ENCODE results near the gene GLDN. TPM values are rescaled to one million over a fixed set of nuclear protein-coding genes. Genes with fewer than 3 reads are reported as not detected.

Gene GLDN
- total and polyA plus RNA-seq, 2 donors from 2014 or later, result 0.71 to 4.0 TPM

DNA sequence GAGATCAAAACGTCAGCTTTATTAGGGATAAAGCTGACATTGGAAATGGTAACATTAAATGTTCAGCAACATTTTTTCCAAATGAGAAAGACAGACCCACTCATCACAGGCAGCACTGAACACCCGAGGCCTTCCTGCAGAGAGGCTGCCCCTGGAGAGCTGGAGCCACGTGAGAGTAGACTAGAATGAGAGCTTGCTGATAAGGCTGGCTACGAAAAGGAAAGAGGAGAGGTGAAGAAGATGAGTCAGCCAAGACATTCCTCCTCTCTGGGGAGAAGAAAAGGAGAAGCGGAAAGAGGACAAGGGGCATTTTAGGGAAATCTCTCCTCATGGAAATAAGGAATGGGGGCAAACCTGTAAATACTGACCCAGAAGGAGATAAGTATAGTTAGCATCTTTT lies 10.3 kb upstream of the GLDN start:
- H3K4me3 ChIP-seq (ENCODE audit: low read length in 3 of 3), result no peak overlapping the region
- H3K27ac ChIP-seq (ENCODE audit: low read depth in 2 of 2, low read length in 2 of 2), result no peak overlapping the region
- no peaks in the 10 kb centered on the region for H3K4me1 ChIP-seq (ENCODE audit: control insufficient read depth in 2 of 3, insufficient read depth in 2 of 3, low read depth in 1 of 3, low read length in 3 of 3)
- intact Hi-C loops (cut with DNase I), result no loop called here
- no peak overlapping the region for H3K9ac ChIP-seq (ENCODE audit: low read length in 3 of 3)
- FAIRE-seq (no peak), DNase-seq (no peak)
- H3K36me3 ChIP-seq (ENCODE audit: control insufficient read depth in 2 of 3, insufficient read depth in 3 of 3, low read length in 3 of 3), result no peaks in the 10 kb centered on the region
- no peaks in the 10 kb centered on the region for H3K27me3 ChIP-seq (ENCODE audit: control insufficient read depth, insufficient read depth, low read length)
- no peaks in the 10 kb centered on the region for H3K9me3 ChIP-seq (ENCODE audit: control insufficient read depth in 2 of 3, insufficient read depth in 1 of 3, low read length in 3 of 3)
- TF ChIP-seq, protein P1, sequence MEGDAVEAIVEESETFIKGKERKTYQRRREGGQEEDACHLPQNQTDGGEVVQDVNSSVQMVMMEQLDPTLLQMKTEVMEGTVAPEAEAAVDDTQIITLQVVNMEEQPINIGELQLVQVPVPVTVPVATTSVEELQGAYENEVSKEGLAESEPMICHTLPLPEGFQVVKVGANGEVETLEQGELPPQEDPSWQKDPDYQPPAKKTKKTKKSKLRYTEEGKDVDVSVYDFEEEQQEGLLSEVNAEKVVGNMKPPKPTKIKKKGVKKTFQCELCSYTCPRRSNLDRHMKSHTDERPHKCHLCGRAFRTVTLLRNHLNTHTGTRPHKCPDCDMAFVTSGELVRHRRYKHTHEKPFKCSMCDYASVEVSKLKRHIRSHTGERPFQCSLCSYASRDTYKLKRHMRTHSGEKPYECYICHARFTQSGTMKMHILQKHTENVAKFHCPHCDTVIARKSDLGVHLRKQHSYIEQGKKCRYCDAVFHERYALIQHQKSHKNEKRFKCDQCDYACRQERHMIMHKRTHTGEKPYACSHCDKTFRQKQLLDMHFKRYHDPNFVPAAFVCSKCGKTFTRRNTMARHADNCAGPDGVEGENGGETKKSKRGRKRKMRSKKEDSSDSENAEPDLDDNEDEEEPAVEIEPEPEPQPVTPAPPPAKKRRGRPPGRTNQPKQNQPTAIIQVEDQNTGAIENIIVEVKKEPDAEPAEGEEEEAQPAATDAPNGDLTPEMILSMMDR (IDR thresholded peaks at IDR 0.05; ENCODE audit: borderline replicate concordance, extremely low read depth, insufficient read depth), result no peak

DNA sequence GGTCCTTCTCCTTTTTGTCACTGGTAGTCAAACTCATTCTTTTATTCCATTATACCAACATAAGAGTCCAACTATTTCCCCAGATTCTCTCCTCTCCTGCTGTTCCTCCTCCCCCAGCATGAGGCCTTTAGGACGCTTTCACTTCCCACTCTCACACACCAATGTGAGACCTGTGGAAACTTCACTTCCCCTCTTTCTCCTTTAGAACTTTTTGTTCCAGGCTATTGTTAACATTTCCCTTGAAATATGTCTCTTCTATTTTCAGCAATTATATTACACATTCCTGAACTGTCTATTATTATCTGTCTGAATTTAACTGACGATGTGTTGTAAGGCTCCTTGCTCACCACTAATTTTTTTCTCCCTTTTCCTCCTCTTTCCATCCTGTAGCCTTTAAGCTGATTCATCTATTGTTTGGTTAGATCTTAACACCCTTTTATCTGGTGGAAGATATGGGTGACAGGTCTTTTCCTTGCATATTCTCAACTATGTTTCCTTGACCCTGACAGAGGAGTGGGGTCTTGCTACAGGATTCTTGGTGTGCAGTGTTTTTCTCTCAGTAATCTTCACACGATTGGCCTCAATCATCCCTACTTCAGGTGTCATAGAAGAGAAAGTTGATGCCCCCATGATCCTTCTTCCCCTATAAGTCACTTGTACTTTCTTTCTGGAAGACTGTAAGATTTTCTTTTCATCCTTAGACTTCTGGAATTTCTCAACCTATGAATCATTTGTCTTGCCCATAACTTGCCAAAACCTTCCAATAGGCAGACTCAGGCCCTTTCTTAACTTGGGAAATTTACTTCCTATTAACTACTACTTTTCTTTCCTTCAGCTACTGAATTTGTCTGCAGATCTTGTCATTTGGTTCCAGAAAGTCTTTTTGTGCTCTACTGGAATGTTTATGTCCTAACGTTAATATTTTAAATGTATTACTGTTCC lies 9.0 kb upstream of the GLDN start:
- Histone ChIP-seq H3K36me3 (ENCODE audit: control insufficient read depth in 2 of 3, insufficient read depth in 3 of 3, low read length in 3 of 3) (no peaks in the 10 kb centered on the region), H3K27ac (ENCODE audit: low read depth in 2 of 2, low read length in 2 of 2) (no peak overlapping the region), H3K9me3 (ENCODE audit: control insufficient read depth in 2 of 3, insufficient read depth in 1 of 3, low read length in 3 of 3) (no peaks in the 10 kb centered on the region), H3K9ac (ENCODE audit: low read length in 3 of 3) (no peak overlapping the region), H3K27me3 (ENCODE audit: control insufficient read depth, insufficient read depth, low read length) (no peaks in the 10 kb centered on the region), H3K4me3 (ENCODE audit: low read length in 3 of 3) (no peak overlapping the region), H3K4me1 (ENCODE audit: control insufficient read depth in 2 of 3, insufficient read depth in 2 of 3, low read depth in 1 of 3, low read length in 3 of 3) (no peaks in the 10 kb centered on the region)
- intact Hi-C loops (cut with DNase I), result no loop called here
- TF ChIP-seq, protein P1 (IDR thresholded peaks at IDR 0.05; ENCODE audit: borderline replicate concordance, extremely low read depth, insufficient read depth), result no peak
- no peak for DNase-seq
- FAIRE-seq, result no peak

DNA sequence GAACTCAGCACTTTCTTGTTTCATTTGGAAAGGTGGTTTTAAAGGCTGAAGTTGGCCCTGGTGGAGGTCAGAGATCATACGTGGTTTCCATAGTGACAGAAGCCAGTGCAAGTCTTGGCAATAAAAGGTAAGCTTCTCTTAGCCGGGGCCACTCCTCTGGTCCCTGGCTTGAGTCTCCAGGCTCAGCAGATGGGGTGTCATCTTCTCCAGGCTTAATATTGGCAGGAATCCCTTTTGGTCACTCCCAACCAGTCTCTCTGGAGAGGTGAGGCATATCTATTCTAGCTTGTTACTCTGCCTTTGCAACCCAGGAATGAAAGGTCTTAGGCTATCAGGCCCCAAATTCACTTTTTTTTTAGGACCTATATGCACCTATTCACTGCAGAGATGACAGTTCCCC lies 7.9 kb upstream of the GLDN start:
- Histone ChIP-seq H3K9ac (ENCODE audit: low read length in 3 of 3) (no peak overlapping the region), H3K27me3 (ENCODE audit: control insufficient read depth, insufficient read depth, low read length) (no peaks in the 10 kb centered on the region), H3K4me1 (ENCODE audit: control insufficient read depth in 2 of 3, insufficient read depth in 2 of 3, low read depth in 1 of 3, low read length in 3 of 3) (no peaks in the 10 kb centered on the region), H3K9me3 (ENCODE audit: control insufficient read depth in 2 of 3, insufficient read depth in 1 of 3, low read length in 3 of 3) (no peaks in the 10 kb centered on the region), H3K4me3 (ENCODE audit: low read length in 3 of 3) (no peak overlapping the region), H3K27ac (ENCODE audit: low read depth in 2 of 2, low read length in 2 of 2) (no peak overlapping the region), H3K36me3 (ENCODE audit: control insufficient read depth in 2 of 3, insufficient read depth in 3 of 3, low read length in 3 of 3) (no peaks in the 10 kb centered on the region)
- TF ChIP-seq, protein P1 (IDR thresholded peaks at IDR 0.05; ENCODE audit: borderline replicate concordance, extremely low read depth, insufficient read depth), result no peak
- intact Hi-C loops (cut with DNase I), result no loop called here
- no peak for DNase-seq
- FAIRE-seq, result no peak

Data from kidney (tissue), 14 donors.